Renal pelvis (tissue), 4 donors: Measurements from ENCODE around the gene SELENOP. TPM values are rescaled to one million over a fixed set of nuclear protein-coding genes. Genes with fewer than 3 reads are reported as not detected.
A peak's percentile ranks its signal among the peaks of the same experiment; 100 is the strongest.

Source experiments
- DNase-seq: peaks from one replicate; pipeline ENCODE4 v3.0.0-alpha.2; 2013
- polyA plus RNA-seq, 3 donors: library from polyadenylated mRNA; unstranded; fragments of 120-200 nt; gene quantifications; one replicate each; pipeline ENCODE4 v1.2.1, GENCODE V29; 2013; ENCODE audit not compliant: insufficient read length in 3 of 3

The SELENOP gene
- polyA plus RNA-seq, 3 donors, result 416 to 470 (median 425) TPM

DNA sequence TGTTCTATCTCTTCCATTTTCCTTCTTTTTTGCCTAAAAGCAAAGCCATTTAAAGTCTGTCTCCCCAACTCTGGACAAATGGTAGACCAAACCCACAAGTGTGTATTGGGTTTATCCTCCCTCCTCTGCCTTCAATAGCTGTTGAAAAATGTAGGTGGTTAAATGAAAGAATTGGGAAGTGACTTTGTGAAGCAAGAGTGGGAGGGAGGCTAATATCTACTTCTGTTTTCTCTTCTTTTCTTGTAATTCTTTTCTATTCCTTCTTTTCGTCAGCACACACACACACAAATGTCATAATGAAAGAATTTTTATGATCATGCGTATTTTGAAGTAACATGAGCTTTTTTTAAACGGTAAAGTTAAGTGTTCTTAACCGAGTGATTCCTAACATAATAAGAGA, 51.3 kb downstream of the SELENOP start:
- no peak for DNase-seq

DNA sequence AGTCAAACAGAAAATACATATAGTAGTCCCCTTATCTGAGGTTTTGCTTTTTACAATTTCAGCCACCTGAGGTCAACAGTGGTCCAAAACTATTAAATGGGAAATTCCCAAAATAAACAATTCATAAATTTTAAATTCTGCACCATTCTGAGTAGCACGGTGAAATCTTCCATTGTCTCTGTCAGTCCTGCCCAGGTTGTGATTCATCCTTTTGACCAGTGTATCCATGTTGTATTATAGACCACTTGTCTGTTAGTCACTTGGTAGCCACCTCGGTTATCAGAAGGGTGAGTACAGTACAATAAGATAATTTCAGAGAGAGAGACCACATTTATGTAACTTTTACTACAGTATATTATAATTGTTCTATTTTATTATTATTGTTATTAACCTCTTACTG, 52.2 kb downstream of the SELENOP start:
- DNase-seq, result no peak

DNA sequence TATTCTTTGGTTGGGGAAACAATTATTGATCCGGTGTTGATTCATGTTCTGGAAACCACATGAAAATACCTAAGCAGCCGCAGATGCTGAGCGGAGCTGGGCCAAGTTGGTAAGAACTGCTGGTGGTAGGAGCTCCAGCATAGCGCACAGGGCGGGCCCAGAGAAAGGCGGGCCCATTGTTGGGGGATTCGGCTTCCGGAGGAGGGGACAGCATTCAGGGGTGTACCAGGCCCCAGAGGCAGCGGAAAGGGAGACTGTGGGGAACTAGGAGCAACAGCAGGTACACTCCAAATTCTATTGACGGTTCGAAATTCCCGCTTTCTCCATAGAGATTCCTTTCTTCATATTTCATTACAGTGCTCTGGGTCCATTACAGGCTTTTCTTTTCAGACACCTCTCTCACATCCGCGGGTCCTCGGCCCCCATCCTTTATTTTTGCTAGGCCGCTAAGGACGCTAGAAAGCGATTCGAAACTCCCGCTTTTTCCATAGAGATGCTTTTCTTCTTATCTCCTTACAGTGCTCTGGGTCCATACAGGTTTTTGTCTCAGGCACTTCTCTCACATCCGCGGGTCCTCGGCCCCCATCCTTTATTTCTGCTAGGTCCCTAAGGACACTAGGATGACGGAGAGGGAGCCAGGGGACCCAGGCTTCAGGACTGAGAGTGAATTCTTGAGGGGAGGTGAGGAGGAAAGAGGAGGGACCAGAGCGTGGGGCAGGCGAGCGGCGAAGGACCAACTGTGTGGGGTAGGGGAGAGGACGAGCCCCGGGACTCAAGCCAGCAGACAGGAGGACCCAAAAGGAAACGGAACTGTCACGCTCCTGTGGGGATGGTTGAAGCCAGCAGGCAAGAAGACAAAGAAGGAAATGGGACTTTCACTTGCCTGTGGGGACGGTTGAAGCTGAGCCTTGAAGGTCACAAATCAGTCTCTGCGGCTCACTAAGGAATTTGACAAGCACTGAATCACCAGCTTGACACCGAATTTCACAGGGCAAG, 54.8 kb downstream of the SELENOP start, which contains the start of gene CCDC152:
TSS of gene CCDC152 (plus strand) at position 213 of the 996 bp plus-strand sequence. CDS start 2,304 bp downstream, outside the sequence.
- peak; percentile 10 for DNase-seq

DNA sequence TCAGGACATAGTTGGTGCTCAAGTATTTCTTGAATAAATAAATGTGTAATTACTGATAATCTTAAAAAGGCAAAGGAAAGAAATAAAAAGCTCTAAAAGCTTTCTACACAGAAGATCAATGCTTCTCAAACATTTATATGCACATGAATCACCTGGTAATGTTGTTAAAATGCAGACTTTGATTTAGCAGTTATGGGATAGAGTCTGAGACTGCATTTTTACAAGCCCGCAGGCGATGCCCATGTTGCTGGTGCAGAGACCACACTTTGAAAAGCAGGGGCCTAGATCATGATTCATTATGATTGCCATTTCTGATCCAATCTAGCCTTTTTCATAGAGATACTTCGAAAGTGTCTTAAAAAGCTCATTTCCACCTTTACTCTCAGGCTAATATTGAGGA, 58.6 kb downstream of the SELENOP start:
- DNase-seq, result no peak

DNA sequence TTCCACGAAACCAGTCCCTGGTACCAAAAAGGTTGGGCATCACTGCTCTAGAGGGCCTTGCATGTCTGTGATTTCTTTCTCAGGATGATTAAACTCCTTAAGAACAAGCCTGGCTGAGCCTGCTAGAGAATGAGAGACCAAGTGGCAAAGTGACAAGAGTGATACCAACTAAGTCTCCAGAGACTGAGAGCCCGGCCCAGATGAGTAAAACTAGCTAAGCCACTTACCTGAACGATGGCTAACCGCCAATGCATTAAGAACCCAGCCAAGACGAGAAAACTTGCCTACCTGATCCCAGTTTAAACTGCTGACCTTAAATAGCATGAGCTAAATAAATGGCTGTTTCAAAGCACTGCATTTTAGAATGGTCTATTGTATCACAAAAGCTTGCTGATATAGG, 60.6 kb downstream of the SELENOP start:
- DNase-seq, result no peak

DNA sequence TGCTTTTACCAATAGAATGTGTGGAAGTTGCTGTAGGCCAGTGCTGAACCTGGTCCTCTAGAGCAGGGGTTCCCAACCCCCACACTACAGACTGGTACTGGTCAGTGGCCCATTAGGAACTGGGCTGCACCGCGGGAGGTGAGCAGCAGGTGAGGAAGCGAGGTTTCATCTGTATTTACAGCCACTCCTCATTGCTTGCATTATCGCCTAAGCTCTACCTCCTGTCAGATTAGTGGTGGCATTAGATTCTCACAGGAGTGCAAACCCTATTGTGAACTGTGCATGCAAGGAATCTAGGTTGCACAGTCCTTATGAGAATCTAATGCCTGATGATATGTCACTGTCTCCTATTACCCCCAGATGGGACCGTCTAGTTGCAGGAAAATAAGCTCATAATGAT, 61.2 kb downstream of the SELENOP start:
- DNase-seq, result no peak

Other genes with a start within 250 kb of the SELENOP start
- gene CCDC152, start 55.1 kb downstream of the SELENOP start, polyA plus RNA-seq, result 10 to 100 TPM; 13.5 to 14.9 (median 14.2) TPM
- 1 to 10 TPM in 2 of 3 donors, under 1 TPM in 1; 0.62 to 1.6 (median 1.4) TPM for gene ANXA2R, start 228.4 kb upstream of the SELENOP start, polyA plus RNA-seq